HG02588 (cell line): ENCODE results near the gene ATP10A.
"Not testable (repeated sequence)": the region's sequence is repeated elsewhere in the genome, so short reads cannot be mapped to it uniquely, and the experiment has no call there.

ENCODE experiments used
- ATAC-seq: cut with Tn5 transposase; IDR thresholded peaks from one replicate; pipeline ENCODE4 v1.9.1; 2021; ENCODE audit warnings: mild to moderate bottlenecking, moderate library complexity; ENCODE audit not compliant: unreplicated experiment

ATP10A gene

DNA sequence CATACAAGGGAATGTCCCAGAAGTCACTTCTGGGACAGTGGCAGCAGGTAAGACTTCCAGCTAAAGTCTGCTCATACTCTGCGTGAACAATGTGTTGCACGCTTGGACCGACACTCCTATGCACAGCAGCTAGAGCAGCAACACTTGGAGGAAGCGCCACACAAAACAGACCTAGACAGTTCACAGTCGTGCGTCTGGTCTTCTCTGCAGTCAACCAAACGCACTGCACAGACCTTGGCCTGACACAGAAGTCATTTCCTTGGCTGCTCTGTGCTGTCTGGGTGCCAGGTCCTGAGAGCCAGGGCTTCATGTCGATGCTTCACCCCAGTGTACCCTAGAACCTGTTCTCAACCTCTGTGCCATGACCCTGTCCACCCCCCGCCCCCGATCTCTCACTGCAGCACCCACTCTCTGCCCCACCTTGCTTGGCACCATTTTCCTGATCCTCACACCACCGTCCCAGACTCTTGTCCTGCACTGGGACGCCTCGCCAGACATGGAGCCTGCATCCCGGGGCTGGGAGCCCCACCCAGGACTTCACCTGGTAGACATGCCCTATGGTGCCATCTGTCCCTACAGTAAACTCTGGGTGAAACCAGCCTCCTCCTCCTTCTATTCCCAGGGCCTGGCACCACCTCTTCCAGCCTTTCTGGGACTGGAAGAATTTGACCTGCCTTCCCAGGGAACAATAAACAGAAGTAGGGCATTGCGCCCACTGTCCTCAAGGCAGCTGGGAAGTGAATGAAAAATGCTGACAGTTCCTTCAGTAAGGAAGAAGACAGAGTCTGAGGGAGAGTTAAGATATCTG is 3.1 kb downstream of the ATP10A start:
- no peak for ATAC-seq

DNA sequence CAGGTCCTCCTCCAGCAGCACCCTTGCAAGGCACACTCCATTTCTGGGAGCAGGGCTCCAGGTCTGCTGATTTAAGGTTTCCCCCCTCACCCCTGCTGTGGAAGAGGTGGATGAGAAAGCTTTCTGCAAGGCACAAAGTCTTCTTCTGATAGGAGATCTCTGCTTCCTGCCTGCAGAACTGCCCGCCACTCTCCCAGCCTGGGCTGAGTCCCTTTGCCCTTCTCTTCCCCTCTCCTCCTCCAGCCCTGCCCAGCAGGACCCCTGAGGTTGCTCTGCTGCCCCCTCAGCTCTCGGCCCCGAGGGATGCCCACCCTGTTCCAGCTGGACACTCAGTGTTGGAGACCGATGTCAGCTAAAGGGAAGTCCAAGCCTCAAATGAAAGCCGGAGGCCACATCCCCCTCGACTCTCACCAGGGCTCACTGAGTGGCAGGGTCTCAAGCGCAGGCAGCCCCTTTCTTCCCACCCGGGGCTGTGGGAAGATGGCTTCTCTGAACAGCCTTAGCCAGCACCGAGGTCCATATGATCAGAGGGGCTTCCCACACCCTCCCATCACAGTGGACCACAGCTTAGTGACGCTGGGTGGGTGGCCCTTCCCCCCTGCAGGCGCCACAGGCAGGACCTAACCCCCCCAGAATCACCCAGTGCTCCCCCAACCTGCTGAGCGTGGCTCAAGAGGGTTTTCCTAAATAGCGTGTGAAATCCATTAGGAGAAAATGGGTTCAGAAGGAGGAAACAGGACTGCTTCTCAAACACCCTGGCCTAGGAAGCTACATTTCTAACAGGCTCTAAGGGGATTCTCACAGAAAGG is 4.0 kb downstream of the ATP10A start:
- ATAC-seq, result no peak

DNA sequence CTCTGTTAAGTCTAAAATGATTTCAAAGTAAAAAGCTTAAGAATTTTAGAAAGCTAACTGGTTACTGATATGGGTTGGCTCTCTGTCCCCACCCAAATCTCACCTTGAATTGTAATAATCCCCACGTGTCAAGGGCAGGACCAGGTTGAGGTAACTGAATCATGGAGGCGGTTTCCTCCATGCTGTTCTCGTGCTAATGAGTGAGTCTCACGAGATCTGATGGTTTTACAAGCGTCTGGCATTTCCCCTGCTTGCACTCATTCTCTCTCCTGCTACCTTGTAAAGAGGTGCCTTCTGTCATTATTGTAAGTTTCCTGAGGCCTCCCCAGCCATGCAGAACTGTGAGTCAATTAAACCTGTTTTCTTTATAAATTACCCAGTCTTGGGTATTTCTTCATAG is 7.1 kb downstream of the ATP10A start:
- ATAC-seq, result not testable (repeated sequence)

DNA sequence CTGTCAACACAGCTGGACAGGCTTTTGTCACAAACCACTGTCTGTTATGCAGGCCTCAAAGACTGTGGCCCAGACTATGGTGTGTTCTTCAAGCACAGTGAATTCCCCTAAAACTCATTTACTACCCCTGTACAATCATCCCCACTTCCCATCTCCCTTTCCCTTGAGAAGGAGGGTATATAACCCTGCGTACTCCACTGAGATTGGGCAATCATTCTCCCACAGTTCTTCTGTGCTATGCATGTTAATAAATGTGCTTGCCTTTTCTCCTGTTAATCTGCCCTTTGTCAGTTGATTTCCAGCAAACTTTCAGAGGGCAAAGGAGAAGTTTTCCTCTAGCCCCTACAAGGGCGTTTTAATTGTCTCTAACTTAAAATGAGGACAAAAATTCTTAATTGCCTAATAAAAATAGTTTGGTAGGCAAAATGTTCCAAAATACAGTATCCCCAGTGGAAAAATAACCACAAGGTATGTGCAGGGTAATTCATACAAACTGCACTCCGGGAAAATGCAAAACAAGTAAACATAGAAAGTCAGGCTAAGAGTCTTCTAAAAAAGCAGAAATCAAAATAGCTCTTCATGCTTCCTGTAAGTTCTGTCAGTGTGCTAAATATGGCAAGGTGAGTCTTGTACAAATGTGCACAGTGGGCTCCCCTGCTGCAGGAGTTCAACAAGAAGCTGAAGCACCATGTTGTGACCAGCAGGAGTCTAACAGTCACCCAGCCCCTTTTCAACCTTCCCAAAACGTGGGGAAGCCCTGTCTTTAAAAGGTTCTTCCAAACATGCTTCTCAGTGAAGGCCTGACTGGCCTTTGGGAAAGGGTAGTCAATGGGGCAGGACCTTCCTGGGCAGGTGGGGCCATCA is 10.2 kb downstream of the ATP10A start:
- no peak for ATAC-seq

DNA sequence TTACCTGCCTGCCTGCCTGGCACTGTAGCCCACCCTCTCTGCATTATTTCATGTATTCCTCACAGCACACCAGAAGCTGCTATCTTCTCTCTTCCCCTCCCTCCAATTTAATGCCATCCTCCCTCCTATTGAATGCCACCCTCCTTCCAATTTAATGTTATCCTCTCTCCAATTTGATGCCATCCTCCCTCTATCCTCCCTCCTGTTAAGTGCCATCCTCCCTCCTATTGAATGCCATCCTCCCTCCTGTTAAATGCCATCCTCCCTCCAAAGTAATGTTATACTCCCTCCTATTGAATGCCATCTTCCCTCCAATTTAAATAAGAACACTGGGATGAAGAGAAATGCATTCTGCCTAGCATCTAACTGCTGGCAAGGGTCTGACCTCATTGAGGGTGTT is 11.1 kb downstream of the ATP10A start:
- ATAC-seq, result no peak

DNA sequence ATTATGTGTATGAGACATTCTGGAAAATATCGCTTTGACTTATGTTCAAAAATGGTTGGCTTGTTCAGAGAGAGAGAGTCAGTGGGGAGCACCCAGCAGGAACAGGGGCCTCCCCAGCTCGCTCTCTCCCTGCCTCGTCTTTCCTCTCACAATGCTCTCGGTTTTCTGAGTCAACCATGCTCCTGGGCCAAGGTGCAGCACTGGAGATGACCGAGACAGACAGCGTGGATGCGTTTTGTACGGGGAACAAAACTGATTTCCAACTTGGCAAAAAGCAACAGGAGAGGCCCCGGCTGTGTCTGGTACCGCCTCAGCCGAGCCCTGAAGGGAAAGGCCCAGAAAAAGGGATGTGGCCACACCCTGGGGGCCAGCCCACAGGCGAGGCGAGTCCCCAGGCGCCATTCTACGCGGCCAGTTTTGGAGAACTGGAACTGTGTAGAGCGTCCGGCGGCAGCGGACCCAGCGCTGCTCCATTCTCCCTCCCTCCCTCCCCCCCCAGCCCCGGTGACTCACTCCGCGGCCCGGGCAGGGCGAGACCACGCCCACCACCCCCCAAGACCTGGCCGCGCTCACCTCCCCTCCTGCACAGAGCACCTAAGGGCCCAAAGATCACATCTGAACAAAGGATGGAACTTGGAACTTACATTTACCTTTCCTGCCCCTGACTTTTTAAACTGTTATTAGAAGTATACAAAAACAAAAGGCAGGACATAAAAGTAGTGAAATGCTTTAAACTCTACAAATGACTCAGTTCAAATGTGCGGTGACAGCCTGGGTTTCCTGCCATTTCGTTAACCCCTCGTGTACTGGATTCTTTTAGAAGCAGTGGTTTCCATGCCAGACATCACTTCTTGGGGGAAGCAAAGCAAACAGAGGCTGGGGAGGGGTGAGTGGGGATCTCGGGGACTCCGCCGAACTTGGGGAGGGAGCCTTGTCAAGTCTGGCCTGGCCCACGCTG is 12.7 kb downstream of the ATP10A start:
- peak; percentile 76 for ATAC-seq

DNA sequence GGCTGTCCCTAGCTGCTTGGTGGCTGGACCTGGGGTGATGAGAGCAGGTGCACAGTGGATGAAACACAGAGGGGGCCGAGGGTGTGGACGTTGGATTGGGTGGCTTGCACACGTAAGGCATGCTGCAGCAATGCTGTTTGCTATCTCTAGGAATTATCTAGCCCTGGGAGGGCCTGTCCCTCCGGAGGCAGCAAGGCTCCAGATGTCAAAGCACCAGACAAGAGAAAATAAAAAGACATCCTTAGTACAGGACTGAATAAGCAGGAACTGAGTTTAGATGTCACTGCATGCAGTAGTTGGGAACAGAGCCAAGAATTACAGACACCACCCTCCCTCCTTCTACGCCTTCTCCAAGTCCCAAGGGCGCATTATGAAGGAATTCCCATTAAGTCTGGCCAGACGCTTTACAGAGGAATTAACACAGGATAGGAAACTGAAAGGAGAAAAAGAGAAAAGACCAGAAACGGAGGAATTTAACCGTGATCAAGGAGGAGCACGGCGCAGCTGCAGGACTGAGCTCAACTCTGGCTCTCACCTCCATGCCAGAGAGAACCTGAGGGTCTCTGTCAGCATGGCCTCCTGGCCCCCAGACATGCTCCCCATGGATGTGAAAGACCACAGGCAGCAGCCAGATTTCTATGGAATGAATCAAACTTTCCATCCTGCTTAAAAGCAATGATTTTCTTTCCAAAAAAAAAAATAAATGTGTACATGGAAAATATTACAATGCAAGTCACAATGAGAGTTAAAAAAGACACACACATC is 13.8 kb downstream of the ATP10A start:
- ATAC-seq, result no peak

DNA sequence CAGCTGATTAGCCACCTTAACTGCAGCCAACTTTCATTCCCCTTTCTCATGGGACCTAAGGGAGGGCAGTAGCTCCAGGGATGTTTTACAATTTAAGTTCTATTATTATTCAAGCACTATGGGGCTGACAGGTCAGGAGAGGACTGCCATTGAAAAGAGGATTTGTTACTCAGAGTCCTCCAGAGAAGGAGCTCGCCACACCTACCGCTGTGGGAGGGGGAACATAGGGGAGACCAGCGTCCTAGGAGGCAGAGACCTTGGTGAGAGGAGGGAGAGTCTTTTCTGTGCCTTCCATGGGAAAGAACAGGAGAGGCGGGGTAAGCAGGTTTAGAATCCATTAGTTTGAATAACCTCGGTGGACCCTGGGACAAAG is 14.4 kb downstream of the ATP10A start:
- no peak for ATAC-seq

DNA sequence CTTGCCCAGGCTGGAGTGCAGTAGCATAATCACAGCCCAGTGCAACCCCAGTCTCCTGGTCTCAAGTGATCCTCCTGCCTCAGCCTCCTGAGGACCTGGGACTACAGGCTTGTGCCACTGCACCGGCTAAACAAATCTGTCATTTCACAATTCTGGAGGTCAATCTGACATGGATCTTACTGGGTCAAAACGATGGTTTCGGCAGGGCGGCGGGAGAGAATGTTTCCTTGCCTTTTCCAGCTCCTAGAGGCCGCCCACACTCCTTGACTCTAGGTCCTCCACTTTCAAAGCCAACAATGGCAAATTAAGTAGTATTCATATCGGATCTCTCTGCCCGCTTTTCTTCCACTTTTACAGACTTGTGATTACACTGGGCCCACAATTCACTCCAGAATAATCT is 14.8 kb downstream of the ATP10A start:
- ATAC-seq, result no peak

DNA sequence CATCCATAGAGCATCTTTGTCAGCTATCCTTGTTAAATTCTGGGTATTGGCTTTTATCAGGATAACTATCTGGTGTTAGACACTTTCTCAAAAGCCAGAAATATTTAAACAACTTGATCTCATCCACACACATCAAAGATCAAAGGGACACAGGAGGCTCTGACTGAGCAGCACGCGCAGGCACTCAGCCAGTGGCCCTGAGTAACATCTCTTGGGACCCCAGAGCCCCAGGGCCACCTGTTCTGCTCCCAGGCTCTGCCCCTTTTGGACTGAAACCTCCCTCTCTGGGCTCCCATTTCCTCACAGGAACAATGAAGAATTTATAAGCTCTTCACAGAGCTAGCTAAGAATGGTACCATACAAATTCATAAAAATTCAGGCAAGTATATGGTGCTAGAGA is 16.1 kb downstream of the ATP10A start:
- no peak for ATAC-seq

DNA sequence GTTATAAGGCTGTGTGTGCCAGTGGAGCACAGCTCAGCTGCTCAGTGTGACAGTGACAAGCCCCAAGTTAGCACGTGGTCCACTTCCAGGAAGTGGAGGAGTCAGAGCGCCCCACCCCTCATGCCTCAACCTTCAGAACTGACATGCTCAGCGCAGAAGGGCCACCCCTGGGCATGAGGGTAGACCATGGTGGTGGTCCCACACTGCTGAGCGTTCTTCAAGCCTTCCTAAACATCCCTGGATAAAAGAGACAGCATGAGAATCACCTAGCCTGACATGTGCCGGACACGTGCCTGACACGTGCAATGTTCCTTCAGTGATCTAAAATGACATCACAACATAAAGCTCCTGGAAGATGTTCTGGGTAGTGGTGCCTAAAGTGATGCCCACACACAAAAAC is 16.8 kb downstream of the ATP10A start:
- no peak for ATAC-seq

DNA sequence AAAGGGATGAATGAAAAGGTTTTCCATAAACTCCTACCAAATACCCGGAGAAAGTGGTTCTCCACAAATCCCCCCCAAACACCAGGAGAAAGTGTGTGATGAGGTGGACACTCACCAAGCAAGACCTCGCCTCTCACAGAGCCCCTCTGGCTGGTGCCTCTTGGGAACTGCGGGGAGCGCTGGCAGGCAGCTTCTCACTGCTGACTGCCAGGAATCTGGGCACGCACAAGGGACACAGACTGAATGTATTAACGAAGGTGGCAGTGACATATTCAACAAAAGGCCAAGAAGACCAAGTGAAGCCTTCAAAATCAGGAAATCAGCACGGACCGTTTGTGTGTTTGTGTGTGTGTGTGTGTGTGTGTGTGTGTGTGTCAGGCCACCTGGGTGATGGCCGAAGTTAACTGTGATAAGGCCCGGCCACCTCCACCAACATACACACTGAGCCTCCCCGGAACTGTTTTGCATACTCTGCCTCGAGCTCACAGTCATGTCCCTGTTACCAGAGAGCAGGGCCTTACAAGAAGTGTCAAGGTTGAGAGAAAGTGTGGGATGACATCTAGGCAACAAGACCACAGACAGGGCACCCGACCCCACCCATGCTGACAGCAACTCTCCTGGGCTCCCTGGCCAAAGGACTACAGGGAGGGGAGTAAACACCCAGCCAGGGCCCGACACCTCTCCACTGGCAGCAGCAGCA is 18.0 kb downstream of the ATP10A start:
- no peak for ATAC-seq

DNA sequence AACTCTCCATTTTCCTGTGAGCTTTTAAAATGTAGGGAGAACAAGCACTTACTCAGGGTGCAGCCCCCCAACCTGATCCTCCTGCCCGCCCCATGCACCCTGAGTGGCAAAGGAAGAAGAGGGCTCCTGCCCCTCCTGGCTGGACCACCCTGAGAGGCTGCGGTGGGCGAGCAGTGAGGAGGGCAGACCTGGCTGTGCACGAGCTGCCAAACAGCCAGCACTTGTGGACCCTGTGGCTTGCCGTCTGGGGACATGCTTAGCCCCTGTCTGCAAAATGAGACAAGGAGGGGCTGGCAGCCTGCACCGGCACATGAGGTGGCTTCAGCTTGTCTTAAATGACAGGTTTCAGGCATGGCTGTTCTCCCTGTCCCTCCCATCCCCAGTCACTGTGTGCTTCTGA is 18.6 kb downstream of the ATP10A start:
- ATAC-seq, result no peak

DNA sequence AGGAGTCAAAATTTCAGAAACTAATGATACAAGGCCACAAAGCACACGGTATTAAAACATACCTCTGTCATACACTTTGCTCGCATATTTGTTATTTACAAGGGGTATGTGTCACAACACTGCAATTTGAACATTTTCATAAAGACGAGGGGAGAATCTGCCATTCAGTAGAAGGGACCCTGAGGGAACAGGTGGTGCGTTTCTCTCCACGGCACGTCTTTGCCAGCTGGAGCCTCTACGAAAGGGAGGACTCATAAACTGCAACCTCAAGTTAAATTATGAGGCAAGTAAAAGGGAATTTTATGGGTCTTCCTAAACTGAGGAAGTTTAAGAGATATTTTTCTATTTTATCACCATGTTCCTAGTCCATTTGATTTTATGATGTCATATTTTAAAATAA is 19.1 kb downstream of the ATP10A start:
- ATAC-seq, result no peak

DNA sequence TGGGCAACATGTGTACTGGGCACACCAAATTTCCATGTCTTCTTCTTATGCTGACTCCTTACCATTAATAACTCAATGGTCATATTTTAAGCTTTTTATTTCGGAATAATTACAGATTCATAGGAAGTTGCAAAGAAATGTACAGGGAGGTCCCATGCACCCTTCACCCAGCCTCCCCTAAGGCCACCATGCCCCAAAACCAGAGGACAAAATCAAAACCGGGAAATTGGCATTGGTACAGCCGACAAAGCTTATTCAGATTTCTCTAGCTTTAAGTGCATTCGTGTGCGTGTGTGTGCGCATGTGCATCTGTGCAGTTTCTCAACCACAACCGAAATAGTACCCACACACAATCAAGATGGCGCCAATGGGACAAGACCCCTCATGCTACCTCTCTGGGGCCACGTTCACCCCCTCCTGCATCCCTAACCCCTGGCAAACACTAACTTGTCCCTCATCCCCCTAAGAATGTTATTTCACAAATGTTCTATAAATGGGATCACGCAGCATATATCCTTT is 23.4 kb downstream of the ATP10A start:
- no peak for ATAC-seq

DNA sequence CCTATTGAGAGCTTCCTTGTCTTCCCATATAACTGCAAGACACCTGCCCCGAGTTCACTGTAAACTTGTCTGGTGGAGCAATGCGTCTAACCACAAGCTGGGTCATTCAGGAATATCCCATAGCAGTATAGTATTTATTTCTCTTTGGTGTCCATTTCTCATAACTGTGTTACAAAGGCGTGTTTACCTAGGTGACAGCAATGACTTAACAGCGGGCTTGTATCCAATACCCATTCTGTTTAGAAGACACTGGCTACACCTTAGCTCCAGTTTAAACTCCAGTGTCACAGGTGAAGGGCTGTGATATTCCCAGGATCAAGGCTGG is 24.3 kb downstream of the ATP10A start:
- no peak for ATAC-seq

DNA sequence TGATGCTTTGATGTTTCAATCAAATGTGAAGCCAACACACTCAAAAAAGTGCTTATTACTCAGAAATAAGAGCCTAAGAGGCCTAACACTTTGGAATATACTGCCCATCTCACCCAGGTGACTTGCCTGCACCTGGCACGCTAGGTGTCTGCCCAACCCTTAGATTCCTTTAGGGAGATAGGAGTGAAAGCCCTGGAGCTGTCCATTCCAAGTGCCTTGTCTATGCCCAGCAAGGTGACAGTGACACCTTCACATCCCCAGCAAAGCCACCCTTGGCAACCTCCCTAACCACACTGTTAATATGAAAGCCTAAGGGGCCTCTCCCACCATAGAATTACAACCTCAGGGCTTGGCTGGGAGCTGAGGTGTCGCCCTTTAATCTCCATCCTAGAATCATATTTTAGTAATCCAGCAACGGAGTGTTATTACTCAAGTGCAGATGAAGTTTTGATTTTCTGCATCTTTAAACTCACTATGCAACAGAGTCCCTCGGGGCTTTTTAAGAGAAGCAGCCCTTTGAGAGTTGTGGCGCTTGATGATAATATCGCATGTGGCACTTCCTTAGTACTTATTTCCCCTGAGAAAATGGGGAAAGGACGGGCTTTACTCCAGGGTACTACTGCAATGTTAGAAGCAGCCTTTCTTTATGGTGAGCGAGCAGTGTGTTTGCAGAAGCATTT is 24.8 kb downstream of the ATP10A start:
- ATAC-seq, result no peak

DNA sequence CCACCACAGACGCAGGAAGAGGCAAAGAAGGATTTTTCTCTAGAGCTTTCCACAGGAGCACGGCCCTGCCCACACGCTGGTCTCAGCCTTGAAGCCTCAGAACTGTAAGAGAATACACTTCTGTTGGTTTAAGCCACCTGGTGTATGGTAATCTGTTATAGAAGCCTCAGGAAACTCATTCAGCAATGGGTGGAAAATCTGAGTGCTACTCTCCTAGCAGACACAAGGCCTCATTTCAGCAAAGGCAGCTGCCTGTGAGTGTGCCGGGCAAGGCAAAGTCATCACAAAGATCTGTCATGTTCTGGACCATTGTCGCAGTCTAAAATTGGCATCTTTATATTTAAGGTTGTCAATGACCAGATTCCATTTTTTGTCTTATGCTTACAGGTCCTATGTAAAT is 31.0 kb downstream of the ATP10A start:
- ATAC-seq, result no peak
